Mammary epithelial cell (primary cell): Measurements from ENCODE around the gene ZNF366.

ENCODE experiments used
- EZH2 ChIP-seq: IDR thresholded peaks from 2 replicates; pipeline ENCODE4 v1.6.1; 2012; ENCODE audit warnings: low read length, inconsistent platforms, borderline replicate concordance
- TF ChIP-seq, protein P1 (sequence below), 2 donors: IDR thresholded peaks in 1 of 2; conservative IDR thresholded peaks in 1 of 2; 2 replicates each; pipeline ENCODE4 v1.5.1; 2011 to 2012; ENCODE audit warnings: inconsistent platforms in 2 of 2, low read length in 2 of 2, mild to moderate bottlenecking in 2 of 2, control low read depth in 1 of 2, low read depth in 1 of 2; ENCODE audit not compliant: insufficient read depth in 1 of 2; ENCODE audit errors: extremely low read depth in 1 of 2

- TF ChIP-seq EZH2: no peak
- TF ChIP-seq, protein P1, sequence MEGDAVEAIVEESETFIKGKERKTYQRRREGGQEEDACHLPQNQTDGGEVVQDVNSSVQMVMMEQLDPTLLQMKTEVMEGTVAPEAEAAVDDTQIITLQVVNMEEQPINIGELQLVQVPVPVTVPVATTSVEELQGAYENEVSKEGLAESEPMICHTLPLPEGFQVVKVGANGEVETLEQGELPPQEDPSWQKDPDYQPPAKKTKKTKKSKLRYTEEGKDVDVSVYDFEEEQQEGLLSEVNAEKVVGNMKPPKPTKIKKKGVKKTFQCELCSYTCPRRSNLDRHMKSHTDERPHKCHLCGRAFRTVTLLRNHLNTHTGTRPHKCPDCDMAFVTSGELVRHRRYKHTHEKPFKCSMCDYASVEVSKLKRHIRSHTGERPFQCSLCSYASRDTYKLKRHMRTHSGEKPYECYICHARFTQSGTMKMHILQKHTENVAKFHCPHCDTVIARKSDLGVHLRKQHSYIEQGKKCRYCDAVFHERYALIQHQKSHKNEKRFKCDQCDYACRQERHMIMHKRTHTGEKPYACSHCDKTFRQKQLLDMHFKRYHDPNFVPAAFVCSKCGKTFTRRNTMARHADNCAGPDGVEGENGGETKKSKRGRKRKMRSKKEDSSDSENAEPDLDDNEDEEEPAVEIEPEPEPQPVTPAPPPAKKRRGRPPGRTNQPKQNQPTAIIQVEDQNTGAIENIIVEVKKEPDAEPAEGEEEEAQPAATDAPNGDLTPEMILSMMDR (conservative IDR thresholded peaks at IDR 0.05 in 1 of 2, IDR thresholded peaks at IDR 0.05 in 1 of 2; ENCODE audit: extremely low read depth in 1 of 2, insufficient read depth in 1 of 2, low read depth in 1 of 2, low read length in 2 of 2): no peak
Observed at GRCh38 chr5:72505539-72506157, 1.6 kb downstream of the ZNF366 start.
